Stimulated activated CD4-positive, alpha-beta T cell treated with anti-CD3 and anti-CD28 coated beads, Interleukin-4, amount 100 ng/mL, for 48 hours (primary cell): ENCODE measurements around the gene RANBP17.
"Not testable (repeated sequence)": the region's sequence is repeated elsewhere in the genome, so short reads cannot be mapped to it uniquely, and the experiment has no call there.

Experiments used
- DNase-seq, 2 donors: peaks; one replicate each; pipeline ENCODE4 v3.0.0-alpha.2; 2020; ENCODE audit warnings: low read depth in 2 of 2

Gene RANBP17

DNA sequence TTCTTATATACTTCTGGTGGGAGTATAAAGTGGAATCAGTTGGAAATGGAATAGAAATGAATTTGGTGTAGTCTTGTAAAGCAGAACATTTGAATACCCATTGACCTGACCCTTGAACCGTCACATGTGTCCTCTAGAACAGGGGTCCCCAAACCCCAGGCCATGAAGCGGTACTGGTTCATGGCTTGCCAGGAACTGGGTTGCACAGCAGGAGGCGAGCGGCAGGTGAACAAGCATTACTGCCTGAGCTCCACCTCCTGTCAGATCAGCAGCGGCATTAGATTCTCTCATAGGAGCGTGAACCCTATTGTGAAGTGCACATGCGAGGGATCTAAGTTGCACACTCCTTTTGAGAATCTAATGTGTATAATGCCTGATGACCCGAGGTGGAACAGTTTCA is 80.0 kb downstream of the RANBP17 start:
- DNase-seq = no peak

DNA sequence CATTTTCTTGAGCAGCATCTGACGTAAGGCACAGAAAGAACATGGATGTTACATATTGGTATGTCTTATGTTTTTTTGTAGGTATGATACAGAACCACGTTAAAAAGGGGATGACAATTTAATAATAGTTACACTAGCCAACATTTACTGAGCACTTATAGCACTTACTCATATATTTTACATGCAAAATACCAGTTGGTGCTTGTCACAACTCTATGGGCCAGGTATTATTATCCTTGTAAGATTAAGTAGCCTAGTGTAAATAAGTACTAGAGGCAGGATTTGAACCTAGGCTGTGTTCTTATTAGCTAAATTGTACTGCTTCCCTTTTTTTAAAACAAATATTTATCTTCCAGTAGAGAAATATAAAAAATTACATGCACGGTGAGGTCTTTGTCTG is 83.5 kb downstream of the RANBP17 start:
- no peak for DNase-seq

DNA sequence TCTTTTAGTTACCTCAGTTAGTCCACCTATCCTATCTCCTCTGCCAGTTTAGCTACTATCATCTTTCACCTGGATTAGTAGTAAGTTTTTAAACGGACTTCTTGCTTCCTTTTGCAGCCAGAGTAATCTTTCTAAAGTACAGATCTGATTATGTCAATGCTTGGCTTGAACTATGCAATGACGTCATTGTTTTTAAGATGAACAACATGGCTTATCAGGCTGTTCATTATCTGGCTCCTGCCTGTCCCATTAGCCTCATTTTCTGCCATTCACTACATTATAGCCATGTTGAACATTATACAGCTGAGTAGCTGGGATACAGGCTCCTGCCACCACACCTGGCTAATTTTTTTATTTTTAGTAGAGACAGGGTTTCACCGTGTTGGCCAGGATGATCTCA is 98.7 kb downstream of the RANBP17 start:
- DNase-seq = no peak

DNA sequence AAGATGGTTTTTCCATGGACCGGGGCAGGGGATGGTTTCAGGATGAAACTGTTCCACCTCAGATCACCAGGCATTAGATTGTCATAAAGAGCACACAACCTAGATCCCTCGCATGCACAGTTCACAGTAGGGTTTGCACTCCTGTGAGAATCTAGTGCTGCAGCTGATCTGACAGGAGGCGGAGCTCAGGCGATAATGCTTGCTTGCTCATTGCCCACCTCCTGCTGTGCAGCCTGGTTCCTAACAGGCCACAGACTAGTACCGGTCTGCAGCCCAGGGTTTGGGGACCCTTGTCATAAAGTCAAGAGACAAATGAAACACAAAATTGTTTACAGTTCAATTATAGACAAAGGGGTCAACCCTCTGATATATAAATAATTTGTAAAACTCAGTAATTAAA is 101.7 kb downstream of the RANBP17 start:
- no peak for DNase-seq

DNA sequence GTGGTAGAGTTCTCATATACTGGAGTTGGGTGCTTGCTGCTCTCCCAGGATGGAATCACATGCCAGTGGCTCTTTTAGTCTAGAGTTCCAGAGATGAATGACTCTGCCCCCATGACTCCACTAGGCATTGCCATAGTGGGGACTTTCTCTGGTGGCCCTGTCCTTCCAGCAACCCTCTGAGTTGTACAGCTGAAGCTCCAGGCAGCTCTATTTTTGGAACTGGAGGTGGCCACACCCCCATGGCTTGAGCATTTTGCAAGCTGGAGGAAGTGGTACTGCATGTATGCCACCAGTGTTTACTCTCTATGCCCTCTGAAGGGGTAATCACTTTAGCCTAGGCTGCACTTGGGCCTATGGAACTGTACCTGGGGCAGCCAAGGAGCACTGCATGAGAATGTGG is 112.6 kb downstream of the RANBP17 start:
- DNase-seq = no peak

DNA sequence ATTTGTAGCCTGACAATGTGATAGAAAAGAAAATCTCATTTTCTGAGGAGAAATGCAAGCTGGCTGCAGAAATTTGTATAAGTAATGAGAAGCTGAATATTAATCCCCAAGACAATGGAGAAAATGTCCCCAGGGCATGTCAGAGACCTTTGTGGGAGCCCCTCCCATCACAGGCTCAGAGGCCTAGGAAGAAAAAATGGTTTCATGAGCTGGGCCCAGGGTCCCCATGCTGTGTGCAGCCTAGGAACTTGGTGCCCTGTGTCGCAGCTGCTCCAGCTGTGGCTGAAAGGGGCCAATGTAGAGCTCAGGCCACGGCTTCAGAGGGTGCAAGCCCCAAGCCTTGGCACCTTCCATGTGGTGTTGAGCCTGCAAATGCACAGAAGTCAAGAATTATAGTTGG is 118.4 kb downstream of the RANBP17 start:
- DNase-seq = not testable (repeated sequence)

DNA sequence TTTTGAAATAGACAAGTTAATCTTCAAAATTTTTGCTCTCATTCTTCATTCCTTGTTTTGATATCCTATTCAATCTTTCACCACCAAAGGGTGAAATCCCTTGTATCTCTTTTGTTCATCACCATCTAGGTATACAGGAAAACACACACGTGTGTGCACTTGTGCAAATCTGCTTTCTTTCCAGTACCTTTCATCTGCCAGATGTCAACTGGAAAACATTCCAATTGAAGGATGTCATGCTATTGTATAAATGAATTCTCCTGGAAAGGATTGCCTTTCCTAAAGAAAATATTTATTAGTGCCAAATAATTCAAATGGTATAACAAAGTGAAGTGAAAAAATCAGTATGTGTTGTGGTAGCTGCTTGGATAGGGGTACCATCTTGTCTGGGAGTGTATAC is 123.7 kb downstream of the RANBP17 start:
- DNase-seq = no peak

DNA sequence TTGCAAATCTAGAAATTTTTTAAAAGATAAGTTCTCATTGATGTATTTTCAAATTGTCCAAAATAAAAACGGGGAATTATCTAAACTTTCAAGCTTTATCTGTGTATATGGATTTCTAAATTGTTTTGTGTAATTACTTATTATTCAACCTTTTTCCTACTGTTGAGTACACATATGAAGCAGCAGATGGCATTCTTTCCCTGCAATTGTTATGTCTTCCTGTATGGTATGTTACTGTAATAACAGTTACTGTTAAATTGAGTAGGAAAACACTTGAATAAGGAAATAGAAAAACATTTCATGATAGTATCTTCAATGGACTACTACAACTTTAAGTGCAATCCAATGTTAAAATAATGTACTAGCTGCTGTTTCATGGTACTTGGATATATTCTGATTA is 124.8 kb downstream of the RANBP17 start:
- no peak for DNase-seq

DNA sequence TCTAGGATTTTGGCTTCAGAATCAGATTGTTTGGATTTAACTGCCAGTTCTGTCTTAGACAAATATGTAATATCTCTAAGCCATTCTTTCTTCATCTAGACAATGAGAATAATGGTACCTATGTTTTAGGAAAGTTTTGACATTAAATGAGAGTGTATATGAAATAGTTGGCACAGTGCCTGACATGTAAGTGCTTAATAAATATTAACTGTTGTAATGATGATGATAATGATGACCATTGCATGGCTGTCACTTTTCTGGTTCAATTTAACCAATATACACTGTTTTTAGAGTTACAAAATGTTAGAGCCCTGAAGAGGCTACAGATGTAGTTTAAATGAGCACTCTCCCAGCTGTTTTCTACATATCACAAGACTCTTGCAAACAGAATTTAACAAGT is 131.7 kb downstream of the RANBP17 start:
- DNase-seq = no peak

DNA sequence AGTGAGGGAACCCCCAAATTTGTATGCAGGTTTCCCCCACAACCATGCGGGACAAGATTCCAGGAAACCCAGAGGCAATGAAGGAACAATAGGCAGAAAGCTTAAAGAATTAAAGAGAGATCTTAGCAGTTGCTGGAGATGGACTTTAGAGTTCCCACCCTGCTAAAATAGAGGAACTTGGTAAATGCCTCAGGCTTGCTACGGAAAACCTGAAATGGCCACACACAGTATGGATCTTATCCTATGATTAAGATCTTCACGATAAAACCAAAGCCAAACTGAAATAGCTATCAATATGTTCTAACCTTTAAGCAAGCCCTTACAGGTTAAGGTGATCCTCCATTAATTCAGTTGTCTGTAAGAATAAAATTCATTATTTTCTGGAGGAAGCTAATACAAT is 148.3 kb downstream of the RANBP17 start:
- no peak for DNase-seq

DNA sequence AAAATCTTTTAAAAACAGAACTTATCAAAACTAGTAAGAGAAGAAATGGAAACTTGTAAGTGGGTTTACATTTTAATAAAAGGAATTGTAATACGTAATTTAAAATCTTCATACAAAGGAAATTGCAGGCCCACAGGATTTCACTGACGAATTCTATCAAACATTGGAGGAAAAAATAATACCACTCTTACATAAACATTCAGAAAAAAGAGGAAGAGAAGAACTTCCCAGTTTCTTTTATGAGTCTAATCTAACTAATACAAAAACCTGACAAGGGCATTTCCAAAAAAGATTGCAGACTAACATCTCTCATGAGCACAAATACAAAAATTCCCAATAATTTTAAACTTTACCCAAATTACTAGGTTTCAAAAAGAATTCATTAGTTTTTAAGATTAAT is 149.0 kb downstream of the RANBP17 start:
- no peak for DNase-seq

DNA sequence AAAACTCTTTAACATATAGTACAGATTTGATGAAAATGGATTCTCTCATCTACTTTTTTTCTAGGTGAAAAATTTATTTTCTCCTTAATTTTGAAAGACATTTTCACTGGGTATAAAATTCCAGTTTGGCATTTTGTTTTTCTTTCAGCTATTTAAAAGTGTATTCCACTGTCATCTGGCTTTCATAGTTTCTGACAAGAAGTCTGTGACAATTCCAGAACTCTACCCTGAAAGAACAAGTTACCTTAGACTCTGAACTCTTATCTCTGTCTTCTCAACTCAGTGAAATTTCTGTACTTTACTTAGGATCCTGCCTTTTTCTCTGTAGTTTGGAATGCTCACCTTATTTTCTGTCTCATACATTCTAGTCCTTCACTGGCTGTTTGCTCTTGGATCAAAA is 161.7 kb downstream of the RANBP17 start:
- no peak for DNase-seq

DNA sequence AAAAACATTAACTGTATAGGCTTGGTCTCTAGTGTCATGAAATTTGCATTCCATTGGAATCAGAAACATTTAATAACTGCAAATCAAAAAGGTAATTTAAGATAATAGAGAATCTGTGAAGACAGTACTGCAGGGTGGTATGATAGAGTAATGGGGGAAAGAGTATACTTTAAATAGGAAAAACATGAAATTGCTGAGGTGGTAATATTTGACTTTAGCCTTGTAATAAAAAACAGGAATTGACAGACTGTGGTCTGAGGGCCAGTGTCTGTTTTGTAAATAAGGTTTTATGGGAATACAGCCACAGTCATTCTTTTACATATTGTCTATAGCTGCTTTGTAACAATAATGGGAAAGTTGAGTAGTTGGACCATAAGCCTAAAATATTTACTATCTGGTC is 162.3 kb downstream of the RANBP17 start:
- no peak for DNase-seq

DNA sequence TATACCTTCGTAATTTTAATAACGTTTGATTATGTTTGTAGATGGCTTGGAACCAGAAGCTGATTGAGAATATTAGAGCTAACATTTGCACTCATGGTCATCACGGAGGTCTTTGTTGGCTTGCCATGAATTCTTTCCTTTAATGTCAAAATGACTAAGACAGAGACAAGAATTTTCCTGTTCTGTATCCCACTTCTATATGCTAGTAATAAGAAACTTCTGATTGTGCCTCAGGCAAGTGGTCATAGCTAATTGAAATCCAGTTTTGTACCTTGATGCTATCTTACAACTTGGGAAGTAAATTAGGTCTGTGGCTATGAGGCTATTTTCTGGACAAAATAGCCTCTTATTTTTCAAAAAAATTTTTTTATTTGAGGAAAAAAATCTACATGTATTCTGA is 167.6 kb downstream of the RANBP17 start:
- DNase-seq = no peak

DNA sequence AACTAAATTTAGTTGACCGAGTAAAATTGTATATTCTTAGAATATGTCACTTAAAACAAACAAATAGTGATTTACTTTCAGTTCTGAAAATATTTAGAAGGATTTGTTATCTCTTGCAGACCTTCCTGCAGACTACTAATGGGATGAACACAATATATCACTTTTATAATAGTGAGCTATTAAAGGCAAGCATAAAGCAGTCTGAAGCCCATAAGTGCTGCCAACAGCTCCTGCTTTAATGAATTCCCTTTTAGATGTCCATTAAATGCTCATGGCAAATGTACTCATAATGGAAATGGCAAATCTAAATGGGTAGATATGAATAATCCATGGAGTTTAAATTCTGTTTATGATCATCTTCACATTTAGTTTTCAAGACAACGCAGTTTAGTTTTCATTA is 170.2 kb downstream of the RANBP17 start:
- DNase-seq = no peak

DNA sequence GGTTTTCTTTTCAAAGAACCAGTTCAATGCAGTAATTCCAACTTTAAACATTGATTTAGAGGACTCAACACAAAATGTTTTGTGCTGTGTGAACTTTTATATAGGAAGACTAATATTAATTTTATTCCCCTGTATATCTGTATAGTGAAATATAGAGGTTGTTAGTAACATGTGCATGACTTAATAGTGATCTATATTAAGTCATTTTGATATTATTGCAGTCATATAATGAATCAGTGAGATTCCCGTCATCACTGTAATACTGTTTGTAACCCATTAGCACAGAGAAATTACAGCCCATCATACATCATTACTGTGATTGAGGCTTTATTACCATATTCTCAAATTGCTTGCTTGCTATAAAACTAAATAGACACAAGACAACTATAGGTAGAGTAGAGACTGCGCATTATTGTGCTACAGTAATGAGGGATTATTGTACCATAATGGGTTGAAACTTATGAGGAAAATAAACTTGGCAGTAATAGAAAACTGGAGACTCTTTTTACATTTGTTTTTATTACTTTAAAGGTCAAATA is 170.7 kb downstream of the RANBP17 start:
- no peak for DNase-seq

DNA sequence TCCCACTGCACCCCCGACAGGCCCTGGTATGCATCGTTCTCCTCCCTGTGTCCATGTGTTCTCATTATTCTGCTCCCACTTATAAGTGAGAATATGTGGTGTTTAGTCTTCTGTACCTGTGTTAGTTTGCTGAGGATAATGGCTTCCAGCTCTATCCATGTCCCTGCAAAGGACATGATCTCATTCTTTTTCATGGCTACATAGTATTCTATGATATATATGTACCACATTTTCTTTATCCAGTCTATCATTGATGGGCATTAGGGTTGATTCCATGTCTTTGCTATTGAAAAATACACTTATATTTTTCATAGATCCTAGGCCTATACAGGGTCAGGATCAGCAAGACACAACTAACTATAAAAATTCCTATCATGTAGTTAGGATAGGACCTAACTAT is 180.1 kb downstream of the RANBP17 start:
- DNase-seq = not testable (repeated sequence)

DNA sequence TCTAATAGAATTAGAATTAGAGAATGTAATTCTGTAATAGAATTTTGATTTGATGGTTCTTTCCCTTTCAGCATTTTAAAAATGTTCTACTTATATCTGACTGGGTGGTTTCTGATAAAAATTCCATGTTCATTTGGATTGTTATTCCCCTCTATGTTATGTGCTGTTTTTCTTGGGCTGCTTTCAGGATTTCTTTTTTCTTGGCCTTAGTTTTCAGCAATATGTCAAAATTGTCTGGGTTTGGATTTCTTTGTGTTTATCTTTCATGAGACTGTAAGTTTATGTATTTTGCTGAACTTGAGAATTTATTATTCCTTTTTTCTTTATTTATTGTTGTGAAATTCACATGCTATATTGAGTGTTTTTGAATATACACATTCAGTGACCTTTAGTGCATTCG is 189.1 kb downstream of the RANBP17 start:
- DNase-seq = no peak

DNA sequence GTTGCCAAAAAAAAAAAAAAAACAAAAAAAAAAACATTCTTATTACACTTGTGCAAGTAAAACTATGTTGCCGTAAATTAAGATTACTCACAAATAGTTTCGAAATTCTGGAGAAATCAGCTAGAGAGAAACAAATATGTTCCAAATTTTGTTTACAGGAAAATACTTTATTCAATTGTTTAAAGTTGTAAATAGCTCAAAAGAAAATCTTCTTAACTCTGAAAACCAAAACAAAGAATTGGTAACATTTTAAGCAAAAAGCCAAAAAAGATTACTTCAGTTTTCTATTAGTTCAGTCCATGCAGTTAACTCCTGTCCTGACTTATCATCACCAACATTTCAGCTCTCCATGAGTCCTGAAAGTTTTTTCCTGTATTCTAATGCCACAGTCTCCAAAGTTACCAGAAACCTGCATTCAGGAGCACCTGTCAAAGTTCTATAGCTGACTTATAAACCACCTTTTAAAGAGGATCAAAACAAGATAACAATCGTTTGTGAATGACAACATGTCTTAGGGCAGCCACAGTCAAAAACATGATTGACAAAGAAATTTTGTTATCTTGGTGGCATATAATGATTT is 194.1 kb downstream of the RANBP17 start:
- DNase-seq = no peak

DNA sequence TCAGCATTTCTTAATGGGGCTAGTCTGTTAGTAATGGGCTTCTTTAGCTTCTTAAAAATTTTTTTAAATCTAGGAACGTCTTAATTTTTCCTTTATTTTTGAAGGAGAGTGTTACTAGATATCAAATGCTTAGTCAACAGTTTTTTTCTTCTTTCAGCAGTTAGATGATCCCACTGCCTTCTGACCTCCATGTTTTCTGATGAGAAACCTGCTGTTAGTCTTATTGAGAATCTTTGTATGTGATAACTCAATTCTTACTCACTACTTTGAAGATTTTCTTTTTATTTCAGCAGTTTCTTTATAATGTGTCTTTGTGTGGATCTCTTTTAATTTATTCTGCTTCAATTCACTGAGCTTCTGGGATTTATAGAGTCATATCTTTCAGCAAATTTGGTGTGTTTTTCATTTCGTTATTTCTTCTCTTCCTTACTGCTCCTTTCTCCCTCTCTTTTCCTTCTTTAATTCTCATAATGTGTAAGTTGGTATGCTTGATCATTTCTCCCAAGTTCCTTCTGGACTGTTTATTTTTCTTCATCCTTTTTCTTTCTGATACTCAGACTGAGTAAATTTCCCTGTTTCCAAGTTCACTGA is 205.8 kb downstream of the RANBP17 start:
- DNase-seq = no peak

DNA sequence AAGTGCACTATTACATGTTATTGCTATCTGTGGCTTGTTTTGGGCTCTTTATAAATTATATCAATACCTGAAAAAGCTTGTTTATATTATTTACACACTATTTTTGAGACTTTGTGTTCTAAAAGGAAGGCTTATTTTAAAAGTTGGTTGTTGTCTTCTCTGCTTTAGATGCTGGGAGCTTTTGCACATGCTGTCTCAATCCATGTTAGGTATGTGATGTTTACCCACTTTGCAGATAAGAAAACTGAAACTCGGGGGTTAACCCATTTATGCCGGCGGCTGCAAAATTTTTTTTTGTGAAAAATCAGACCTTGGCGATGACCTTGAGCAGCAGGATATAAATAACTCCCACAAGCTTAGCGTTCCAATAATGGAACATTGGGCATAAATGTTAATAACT is 212.9 kb downstream of the RANBP17 start:
- DNase-seq = no peak

DNA sequence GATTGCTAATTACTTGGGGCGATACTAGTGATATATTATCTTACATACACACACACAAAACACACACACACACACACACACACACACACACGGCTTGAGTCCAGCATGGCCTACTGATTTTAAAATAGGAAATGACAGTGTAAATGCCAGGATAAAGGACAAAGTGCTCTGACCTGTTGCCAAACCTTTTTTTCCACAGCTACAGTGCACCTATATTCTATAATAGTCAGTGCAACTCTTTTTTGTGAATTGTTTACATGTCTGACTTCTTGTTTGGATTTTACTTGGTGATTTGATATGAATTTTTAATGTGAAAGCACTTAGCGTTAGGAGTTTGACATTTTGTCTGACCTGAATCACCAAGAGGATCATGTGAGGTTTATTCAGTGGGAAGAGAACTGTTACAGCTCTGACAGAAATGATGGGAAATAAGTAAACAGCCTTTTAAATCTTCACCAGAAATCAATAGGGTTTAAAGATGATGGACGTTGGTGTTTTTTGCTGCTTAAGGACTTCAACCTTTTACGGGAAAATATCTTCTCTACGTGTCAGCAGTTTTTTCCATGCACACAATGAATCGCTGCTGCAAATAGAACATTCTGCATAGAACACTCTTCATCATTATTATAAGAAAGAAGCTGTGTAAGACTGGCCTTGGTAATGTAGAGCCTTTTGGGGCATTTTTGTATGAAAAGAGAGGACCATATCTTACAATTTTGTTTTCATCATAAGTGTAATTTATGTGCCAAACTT is 218.5 kb downstream of the RANBP17 start:
- no peak for DNase-seq

DNA sequence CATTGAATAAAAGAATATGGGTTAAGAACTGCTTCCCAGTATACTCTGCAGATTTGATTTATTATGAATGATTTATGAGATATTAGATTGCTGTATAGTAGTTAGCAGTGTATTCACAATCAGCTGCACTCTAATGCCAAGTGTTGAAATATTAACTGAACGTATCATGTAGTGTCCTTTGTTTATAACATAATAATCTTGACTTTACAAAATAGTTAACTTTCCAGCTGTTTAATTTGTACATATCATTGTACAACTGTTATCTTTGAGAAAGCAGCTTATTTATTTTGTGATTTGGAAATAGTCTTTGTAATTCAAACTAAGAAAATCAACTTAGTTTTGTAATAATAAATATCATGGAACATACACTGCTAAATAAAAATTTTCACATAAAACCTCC is 219.5 kb downstream of the RANBP17 start:
- no peak for DNase-seq
